ENCODE measurements around the gene TRIM65.

The TRIM65 gene, protein sequence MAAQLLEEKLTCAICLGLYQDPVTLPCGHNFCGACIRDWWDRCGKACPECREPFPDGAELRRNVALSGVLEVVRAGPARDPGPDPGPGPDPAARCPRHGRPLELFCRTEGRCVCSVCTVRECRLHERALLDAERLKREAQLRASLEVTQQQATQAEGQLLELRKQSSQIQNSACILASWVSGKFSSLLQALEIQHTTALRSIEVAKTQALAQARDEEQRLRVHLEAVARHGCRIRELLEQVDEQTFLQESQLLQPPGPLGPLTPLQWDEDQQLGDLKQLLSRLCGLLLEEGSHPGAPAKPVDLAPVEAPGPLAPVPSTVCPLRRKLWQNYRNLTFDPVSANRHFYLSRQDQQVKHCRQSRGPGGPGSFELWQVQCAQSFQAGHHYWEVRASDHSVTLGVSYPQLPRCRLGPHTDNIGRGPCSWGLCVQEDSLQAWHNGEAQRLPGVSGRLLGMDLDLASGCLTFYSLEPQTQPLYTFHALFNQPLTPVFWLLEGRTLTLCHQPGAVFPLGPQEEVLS

GRCh38 chr17:75896415-75897159 is at the start of gene TRIM65:
TRIM65 (minus strand) TSS chr17:75896951; CDS start chr17:75896937, 14 bp downstream.
- DNase-seq, result peak; percentile 72

- no peak for DNase-seq
These were observed 48.5 kb upstream of the TRIM65 start for GRCh38 chr17:75945211-75945610.

DNA sequence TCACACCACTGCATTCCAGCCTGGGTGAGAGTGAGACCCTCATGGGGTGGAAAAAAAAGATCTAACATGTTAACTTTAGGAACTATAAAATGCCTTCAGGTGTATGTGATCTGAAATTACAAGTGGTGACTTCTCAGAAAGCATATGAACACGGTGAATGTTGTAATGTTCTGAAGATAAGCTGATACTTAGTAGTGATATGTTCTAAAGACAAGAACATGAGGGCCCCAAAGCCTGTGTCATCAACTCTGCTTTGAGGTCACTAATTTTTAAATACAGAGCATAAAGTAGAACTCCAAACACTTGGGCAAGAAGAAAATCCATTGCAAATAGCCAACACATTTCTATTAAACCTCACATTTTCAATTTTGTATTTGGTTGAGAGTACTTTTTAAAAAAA is 46.7 kb upstream of the TRIM65 start:
- DNase-seq, result no peak

DNA sequence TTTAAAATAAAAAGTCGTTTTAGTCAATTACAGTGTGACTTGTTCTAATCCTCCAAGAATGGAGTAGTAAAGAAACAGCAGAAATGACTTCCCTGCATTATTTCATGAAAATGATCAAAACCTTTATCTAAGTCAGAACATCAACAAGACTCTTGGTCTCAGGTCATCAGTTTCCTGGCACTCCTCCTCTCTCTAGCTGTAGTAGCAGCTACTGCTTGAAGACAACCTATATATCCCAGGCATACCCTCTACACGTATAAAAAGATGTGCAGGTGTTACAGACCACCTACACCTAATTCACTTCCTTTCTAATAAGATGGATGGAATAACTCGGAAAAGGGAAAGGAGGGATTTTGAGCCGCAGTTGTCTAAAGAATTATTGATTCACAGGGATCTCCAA is 45.7 kb upstream of the TRIM65 start:
- no peak for DNase-seq

GRCh38 chr17:75941442-75941819 is 44.7 kb upstream of the TRIM65 start:
- no peak for DNase-seq

DNA sequence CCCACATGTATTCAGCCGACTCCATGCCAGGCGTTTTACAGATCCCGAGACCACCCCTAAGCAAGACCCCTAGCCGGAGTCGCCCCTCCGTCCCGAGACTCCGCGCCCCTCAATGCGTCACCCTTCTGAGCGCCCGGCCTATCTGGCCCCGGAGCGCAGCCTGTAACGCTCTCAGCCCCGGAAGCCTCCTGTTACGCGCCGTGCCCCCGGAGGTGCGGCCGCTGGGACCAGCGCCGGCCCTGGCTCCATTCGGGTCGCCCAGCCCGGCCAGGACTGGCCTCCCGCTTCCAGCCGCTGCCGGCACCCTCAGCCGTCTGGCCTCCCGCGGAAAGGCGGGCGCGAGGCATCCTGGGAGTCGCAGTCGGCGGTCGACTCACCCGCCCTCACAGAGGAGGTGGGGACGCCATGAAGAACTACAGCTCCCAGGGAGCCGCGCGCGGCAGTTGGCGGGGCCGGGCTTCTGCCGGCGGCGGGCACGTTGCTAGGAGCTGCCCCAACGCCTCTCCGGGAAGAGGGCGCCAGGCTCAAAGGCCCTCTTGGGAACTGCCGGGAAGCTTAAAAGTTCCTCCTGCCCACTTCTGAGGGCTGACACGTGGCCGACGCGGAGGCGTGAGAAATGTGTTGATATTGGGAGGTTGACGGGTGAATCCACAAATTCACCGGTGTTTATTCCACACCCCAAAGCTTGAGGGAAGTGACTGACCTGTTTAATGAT is 44.1 kb upstream of the TRIM65 start, which contains the start of gene FBF1:
Gene FBF1 (minus strand): TSS at position 316 of the 715 bp plus-strand sequence. CDS start 2,893 bp downstream, outside the sequence.
- peak; percentile 91 for DNase-seq

- no peak for DNase-seq
These were observed 40.9 kb upstream of the TRIM65 start for GRCh38 chr17:75937652-75938051.

GRCh38 chr17:75933808-75934207 is 37.1 kb upstream of the TRIM65 start:
- peak; percentile 35 for DNase-seq

DNA sequence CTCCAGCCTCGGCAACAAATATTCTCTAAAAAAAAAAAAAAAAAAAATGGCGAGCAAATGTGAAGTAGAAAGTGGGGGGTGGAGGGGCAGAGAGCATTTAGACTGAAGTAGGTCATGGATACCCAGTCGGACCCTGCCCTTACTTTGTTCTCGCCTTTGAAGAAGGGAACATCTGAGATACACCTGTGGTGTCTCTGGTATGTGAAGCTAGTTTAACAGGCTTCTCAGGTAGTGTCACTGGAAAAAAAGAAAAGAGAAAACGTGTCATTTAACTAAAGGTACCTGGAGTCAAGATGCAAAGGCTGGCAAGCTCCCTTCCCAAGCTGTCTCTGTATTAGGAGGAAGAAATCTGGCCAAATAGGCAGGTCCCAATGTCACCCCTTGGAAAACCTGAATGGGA is 36.1 kb upstream of the TRIM65 start:
- no peak for DNase-seq

GRCh38 chr17:75931062-75931461 is 34.3 kb upstream of the TRIM65 start:
- no peak for DNase-seq

DNA sequence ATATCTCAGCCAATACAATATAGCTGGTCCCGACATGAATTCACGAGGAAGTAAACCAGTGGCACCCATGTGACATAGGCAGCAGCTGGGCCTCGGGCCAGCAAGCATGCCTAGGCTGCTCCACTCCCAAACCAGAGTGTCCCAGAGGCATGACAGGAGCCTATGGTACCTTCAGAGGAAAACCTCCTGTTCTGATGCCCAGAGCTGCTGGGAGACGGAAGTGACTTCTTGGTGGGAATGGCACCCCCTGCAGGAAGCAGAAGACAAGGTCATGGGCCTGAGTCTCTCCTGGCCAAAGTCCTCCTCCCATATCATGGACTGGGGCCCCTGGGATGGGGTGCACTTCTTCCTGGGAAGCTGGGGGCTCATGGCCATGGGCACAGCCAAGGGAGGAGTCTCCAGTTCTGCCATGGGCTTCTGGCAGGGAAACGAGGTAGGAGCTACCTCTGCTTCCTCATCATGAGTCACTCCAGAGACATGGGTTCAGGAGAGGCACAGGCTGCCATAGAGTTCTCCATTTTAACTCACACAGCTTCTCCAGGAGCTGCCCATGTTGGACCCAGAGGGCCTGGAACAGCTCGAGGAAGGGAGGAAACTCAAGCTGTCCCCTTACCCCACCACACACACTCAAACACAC is 30.7 kb upstream of the TRIM65 start:
- no peak for DNase-seq

DNA sequence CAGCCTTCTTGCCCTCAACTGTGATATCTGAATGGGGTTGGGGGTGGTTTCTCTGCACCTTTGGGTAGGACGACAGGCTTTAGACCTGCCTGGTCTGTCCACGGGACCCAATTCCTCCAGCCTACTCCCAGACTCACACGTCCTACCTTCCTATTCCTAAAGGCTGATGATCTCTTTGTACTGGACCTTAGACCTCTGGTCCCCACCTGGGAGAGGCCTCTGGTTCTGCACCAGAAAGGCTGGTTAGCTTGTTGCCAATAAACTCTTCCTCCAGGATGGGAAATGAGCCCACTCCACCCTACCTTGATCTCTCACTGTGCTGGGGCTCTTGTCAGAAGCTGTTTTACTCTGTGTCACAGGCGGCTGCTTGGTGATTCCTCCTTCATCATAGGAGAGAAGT is 29.7 kb upstream of the TRIM65 start:
- DNase-seq, result no peak

DNA sequence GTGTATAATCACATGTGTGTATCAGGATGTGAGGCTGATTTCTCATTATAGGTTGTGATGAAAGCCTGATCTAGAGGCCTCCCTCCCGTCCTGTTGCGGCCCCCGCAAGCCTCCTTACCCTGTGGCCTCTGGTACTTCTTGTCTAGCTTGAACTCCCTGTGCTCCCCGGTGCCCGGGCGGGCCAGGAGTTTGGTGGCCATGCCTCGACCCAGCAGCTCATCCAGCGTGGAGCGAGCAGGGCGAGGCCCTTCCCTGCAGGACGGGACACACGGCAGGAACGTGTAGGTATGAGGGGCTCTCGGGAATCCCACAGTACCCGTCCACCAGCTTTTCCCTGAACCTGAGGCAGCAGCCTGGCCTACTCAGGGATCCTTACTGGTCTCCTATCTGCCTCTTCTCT is 29.2 kb upstream of the TRIM65 start:
- no peak for DNase-seq

- no peak for DNase-seq
These were observed 28.4 kb upstream of the TRIM65 start for GRCh38 chr17:75925103-75925502.

DNA sequence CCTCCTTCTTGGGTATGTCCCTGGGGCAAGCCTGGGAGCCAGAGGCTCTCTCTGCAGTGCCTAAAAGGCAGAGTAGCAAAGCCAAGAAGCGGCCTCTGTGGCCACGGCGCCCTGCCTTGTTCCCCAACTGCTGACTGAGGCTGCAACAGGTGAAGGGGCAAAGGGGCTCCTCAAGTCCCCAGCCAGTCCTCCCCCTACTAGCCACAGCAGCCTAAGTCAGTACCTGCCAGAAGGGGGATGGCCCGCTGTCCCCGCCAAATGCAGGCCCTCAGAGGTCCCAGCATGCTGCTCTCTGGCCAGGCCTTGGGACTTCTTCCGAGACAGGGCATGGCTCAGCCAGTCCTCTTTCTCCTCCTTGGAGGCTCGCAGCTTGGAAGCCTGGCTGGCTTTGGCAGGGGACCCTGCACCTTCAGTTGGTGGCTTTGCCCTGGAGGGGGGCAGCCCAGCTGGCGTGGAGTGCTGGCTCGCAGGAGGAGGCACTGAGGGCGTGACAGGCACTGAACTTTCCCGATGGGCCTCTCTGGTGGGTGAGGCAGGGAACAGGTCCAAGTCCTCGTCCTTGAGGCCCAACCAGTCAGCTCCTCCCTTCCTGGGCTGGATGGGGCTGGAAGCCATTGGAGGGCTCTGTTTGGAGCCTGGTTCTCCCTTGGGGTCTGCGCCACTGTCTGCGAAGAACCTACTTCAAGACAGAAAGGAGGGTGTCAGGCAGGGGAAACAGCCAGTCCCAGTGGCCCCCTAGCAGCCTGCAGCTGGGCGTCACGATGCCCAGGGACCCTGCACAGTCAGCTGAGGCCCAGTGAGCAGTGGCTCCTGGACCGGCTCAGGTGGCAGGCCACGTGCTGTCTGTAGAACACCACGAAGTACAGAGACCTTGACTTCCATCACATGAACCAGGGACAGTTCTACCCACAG is 26.5 kb upstream of the TRIM65 start:
- no peak for DNase-seq

- DNase-seq, result no peak
These were observed 25.6 kb upstream of the TRIM65 start for GRCh38 chr17:75922173-75922961.

- no peak for DNase-seq
These were observed 24.8 kb upstream of the TRIM65 start for GRCh38 chr17:75921596-75921995.

- no peak for DNase-seq
These were observed 23.4 kb upstream of the TRIM65 start for GRCh38 chr17:75920045-75920560.

DNA sequence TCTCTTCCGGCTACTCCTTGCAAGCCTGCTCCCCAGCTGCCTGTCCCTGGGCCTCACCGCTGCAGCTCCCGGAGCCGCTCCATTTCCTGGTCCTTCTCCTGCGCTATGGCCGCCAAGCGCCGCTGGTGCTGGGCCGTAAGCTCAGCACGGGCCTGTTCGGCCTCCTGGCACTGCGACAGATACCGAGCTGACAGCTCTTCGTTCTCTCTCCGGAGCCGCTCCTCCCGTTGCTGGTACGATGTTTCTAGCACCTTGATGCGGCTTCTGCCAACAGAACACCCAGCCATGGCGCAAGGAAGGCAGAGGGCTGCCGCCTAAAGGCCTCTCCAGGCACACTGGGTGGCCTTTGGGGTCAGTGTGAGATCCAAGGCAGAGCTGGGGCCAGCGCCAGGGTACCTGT is 22.9 kb upstream of the TRIM65 start:
- no peak for DNase-seq

DNA sequence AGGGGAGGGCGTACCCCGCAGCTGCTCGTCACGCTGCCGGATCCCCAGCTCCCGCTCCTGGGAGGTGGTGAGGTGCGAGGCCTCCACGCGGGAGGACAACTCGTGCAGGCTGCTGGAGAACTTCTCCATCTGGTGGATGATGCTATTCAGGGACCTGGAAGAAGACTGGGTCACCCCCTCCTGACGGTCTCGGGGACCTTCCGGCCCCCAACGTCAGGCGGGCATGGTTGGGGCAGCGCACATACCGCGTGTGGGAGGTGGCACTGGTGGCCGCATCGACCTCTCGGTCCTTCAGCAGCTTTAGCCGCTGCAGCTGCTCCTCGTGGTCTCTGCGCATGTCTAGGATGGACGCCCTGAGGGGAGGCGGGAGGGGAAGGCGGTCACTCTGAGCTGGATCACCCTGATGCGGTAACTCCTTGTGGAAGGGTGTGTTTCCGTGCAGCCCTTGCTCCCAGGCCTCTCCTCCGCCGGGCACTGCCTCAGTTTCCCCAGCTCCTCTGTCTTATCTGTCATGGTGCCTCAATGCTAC is 21.2 kb upstream of the TRIM65 start:
- no peak for DNase-seq
